Common myeloid progenitor, CD34-positive (primary cell): ENCODE data around the gene CASK.

ENCODE experiments used
- CTCF ChIA-PET: fragments of 350-600 bp; sonication (Branson Sonifier 250); formaldehyde crosslinking; loops from one replicate; lab custom pipeline; 2021; ENCODE audit warnings: antibody characterized with exemption; lab: Charles Lee
- POLR2A ChIA-PET: fragments of 350-600 bp; sonication (Branson Sonifier 250); formaldehyde crosslinking; loops from one replicate; lab custom pipeline; 2021; ENCODE audit warnings: antibody characterized with exemption; lab: Charles Lee
- DNase-seq, 3 donors: peaks; one replicate each; pipeline versions ENCODE4 v3.0.0 to v3.0.0-alpha.2; 2013
- H3K27ac ChIP-seq, 2 experiments: 1 replicate in 1 of 2; 2 replicates in 1 of 2; pipeline ENCODE4 v1.7.0; 2013; ENCODE audit warnings: inconsistent platforms in 2 of 2, low read length in 2 of 2, mild to moderate bottlenecking in 2 of 2, low read depth in 1 of 2, moderate library complexity in 1 of 2; ENCODE audit not compliant: severe bottlenecking in 2 of 2, insufficient read depth in 1 of 2, poor library complexity in 1 of 2
- H3K27me3 ChIP-seq, 5 experiments: replicated peaks in 2 of 5; 1 replicate in 3 of 5; 2 replicates in 2 of 5; pipeline versions ENCODE4 v1.6.1 to v1.7.0; 2013; ENCODE audit warnings: low read length in 4 of 5, mild to moderate bottlenecking in 2 of 5, moderate library complexity in 2 of 5, inconsistent platforms in 1 of 5; ENCODE audit not compliant: insufficient read depth in 5 of 5, control insufficient read depth in 4 of 5
- H3K36me3 ChIP-seq, 4 experiments: 1 replicate in 2 of 4; 2 replicates in 2 of 4; pipeline versions ENCODE4 v1.6.1 to v1.7.0; 2013; ENCODE audit warnings: low read length in 3 of 4, control low read depth in 1 of 4, mild to moderate bottlenecking in 1 of 4; ENCODE audit not compliant: control insufficient read depth in 4 of 4, insufficient read depth in 4 of 4
- H3K4me1 ChIP-seq, 4 experiments: 1 replicate in 3 of 4; 2 replicates in 1 of 4; pipeline versions ENCODE4 v1.6.1 to v1.7.1; 2013; ENCODE audit warnings: low read length in 3 of 4, mild to moderate bottlenecking in 3 of 4, control low read depth in 1 of 4, inconsistent platforms in 1 of 4, moderate library complexity in 1 of 4; ENCODE audit not compliant: control insufficient read depth in 4 of 4, insufficient read depth in 4 of 4; ENCODE audit errors: control extremely low read depth in 1 of 4
- H3K4me3 ChIP-seq, 7 experiments: 1 replicate in 4 of 7; 2 replicates in 3 of 7; pipeline versions ENCODE4 v1.5.1 to v1.7.0; 2013; ENCODE audit warnings: mild to moderate bottlenecking in 7 of 7, low read length in 6 of 7, moderate library complexity in 6 of 7, inconsistent platforms in 2 of 7, low read depth in 2 of 7, control low read depth in 1 of 7; ENCODE audit not compliant: insufficient read depth in 4 of 7, control insufficient read depth in 1 of 7; ENCODE audit errors: extremely low read depth in 1 of 7
- H3K9me3 ChIP-seq, 5 experiments: 1 replicate in 4 of 5; 2 replicates in 1 of 5; pipeline versions ENCODE4 v1.6.1 to v1.7.1; 2013; ENCODE audit warnings: low read length in 4 of 5, mild to moderate bottlenecking in 2 of 5, inconsistent platforms in 1 of 5, low read depth in 1 of 5, moderate library complexity in 1 of 5; ENCODE audit not compliant: control insufficient read depth in 4 of 5, insufficient read depth in 2 of 5; ENCODE audit errors: control extremely low read depth in 1 of 5
- WGBS: methylation state at CpG from one replicate; pipeline ENCODE4 v1.1.5; 2013; ENCODE audit not compliant: insufficient coverage; 5-methylcytosine and 5-hydroxymethylcytosine counted together

The CASK gene

DNA sequence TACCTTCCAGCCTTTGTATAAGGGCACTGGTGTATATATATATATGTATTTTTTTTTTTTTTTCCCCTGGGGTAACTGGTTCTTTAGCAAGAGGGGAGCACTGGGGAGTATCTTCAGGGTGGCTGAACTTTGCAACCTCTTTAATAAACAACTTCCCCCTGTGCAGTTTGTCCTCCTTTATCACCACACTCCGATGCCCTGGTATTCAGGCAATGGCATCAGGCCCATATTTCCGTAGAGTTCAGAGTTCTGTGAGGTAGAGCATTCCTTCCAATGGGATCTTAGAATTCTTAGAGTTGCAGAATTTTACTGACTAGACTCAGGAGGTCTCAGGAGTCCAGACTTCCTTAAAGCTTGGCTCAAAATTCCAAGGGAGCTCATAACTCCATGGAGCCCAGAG lies 451.6 kb downstream of the CASK start:
- ChIA-PET POLR2A (interaction anchor here (0.6 kb wide), 1 partner anchor 33 kb away, joined by 4 read pairs; no protein-coding TSS in a partner anchor), CTCF (no interaction called here)
- no peak for DNase-seq
- Histone ChIP-seq H3K4me1 (no peaks in the 10 kb centered on the region), H3K36me3 (no peaks in the 10 kb centered on the region), H3K27ac (no peak overlapping the region), H3K4me3 (no peak overlapping the region), H3K27me3 (peaks cover 0 to 17% (median 0%) of the 10 kb centered on the region in 5 experiments), H3K9me3 (peaks cover 0 to 15% (median 0%) of the 10 kb centered on the region in 5 experiments)
- WGBS: no CpG with 5 or more reads among the region's 2 CpGs

DNA sequence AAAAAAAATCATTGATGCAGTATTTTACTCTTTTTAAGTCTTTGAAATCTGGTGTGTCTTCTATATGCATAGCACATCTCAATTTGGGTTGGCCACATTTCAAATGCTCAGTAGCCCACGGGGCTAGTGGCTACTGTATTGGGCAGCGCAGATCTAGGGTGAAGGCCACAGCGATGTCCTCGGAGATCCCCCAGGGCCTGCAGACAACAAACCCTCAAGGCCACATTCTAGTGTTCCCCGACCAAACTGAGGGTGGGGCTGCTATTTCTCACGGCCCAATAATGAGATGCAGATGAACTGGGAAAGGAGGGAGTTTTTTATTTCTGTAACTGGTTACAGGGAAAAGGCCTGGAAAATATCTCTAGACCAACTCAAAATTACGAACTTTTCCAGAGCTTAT lies 452.6 kb downstream of the CASK start:
- H3K27ac ChIP-seq: no peak overlapping the region
- 100% methylated on average over 2 of the region's 7 CpGs for WGBS
- peaks cover 0 to 13% (median 0%) of the 10 kb centered on the region in 5 experiments for H3K27me3 ChIP-seq
- no peaks in the 10 kb centered on the region for H3K36me3 ChIP-seq
- peaks cover 0 to 15% (median 0%) of the 10 kb centered on the region in 5 experiments for H3K9me3 ChIP-seq
- DNase-seq: no peak
- H3K4me3 ChIP-seq: no peak overlapping the region
- no peaks in the 10 kb centered on the region for H3K4me1 ChIP-seq
- ChIA-PET POLR2A (no interaction called here), CTCF (no interaction called here)

DNA sequence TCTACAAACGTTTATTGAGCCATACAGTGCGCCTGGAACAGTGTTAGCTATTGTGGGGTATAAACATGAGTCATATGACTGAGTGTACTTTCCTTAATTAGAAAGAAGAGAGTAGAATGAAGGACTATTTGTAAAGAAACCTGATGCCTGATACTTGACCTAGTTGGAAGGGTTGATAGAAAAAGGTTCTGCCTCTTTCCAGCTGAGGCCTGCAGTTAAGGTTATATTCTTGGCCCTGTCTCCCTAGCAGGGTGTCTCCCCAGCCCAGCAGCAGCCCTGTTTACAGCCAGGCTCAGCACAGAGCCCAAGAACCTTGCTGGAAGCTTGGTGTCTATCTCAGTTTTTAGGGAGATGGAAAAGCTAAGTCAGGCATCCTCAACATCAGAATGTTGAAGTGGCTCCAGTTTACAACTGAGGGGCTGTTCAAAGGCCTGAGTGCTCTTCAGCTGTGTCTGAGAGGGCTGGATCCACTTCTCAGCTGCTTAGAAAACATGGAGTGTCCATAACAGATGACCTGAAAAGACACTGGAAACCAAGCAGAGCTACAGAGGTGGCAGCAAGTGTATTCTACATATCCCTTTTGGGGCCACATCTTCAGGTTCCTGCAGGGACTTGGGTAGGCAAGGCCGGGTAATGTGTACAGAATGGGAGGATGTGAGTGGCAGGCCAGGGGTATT lies 454.6 kb downstream of the CASK start:
- WGBS: 88% methylated on average over 3 of the region's 3 CpGs
- ChIA-PET CTCF (no interaction called here), POLR2A (no interaction called here)
- H3K27ac ChIP-seq: no peak overlapping the region
- H3K36me3 ChIP-seq: no peaks in the 10 kb centered on the region
- H3K27me3 ChIP-seq: peaks cover 0 to 7% (median 0%) of the 10 kb centered on the region in 5 experiments
- H3K4me1 ChIP-seq: no peaks in the 10 kb centered on the region
- H3K4me3 ChIP-seq: no peak overlapping the region
- DNase-seq: no peak
- peaks cover 0 to 10% (median 0%) of the 10 kb centered on the region in 5 experiments for H3K9me3 ChIP-seq
